ENCODE results near the gene TMEM100.

TMEM100 gene

GRCh38 chr17:55722742-55723487 is at the start of gene TMEM100:
Gene TMEM100, minus strand, starts transcription at chr17:55722864. Its CDS starts 1,794 bp downstream, at chr17:55721070.
- DNase-seq = no peak

GRCh38 chr17:55772086-55772485 is 49.4 kb upstream of the TMEM100 start:
- peak; percentile 28 for DNase-seq

- no peak for DNase-seq
These were observed 47.7 kb upstream of the TMEM100 start for GRCh38 chr17:55770196-55770870.

GRCh38 chr17:55769625-55770000 is 46.9 kb upstream of the TMEM100 start:
- no peak for DNase-seq

GRCh38 chr17:55768936-55769624 is 46.4 kb upstream of the TMEM100 start:
- no peak for DNase-seq

- no peak for DNase-seq
These were observed 42.8 kb upstream of the TMEM100 start for GRCh38 chr17:55765472-55765871.

GRCh38 chr17:55764610-55765009 is 41.9 kb upstream of the TMEM100 start:
- no peak for DNase-seq

- no peak for DNase-seq
These were observed 41.2 kb upstream of the TMEM100 start for GRCh38 chr17:55763856-55764255.

GRCh38 chr17:55762086-55762858 is 39.6 kb upstream of the TMEM100 start:
- DNase-seq = no peak

- DNase-seq = no peak
These were observed 38.1 kb upstream of the TMEM100 start for GRCh38 chr17:55760643-55761355.

- no peak for DNase-seq
These were observed 35.5 kb upstream of the TMEM100 start for GRCh38 chr17:55758171-55758570.

GRCh38 chr17:55757659-55758058 is 35.0 kb upstream of the TMEM100 start:
- no peak for DNase-seq

- no peak for DNase-seq
These were observed 34.0 kb upstream of the TMEM100 start for GRCh38 chr17:55756689-55757088.

GRCh38 chr17:55751720-55752250 is 29.1 kb upstream of the TMEM100 start:
- no peak for DNase-seq

GRCh38 chr17:55750750-55751657 is 28.3 kb upstream of the TMEM100 start, which contains the start of gene PCTP:
Gene PCTP, plus strand, starts transcription at chr17:55751051. Its CDS starts 53 bp downstream, at chr17:55751104.
- DNase-seq = peak; percentile 94

- no peak for DNase-seq
These were observed 27.3 kb upstream of the TMEM100 start for GRCh38 chr17:55749985-55750384.

GRCh38 chr17:55748841-55749240 is 26.2 kb upstream of the TMEM100 start:
- no peak for DNase-seq

- no peak for DNase-seq
These were observed 24.5 kb upstream of the TMEM100 start for GRCh38 chr17:55747209-55747608.

- DNase-seq = no peak
These were observed 23.8 kb upstream of the TMEM100 start for GRCh38 chr17:55746466-55746865.

- no peak for DNase-seq
These were observed 22.6 kb upstream of the TMEM100 start for GRCh38 chr17:55745258-55745657.
